AG09309 (cell line): ENCODE data around the gene NINL.

Experiments used
- DNase-seq: peaks from one replicate; pipeline ENCODE4 v3.0.0-alpha.2; 2010; ENCODE audit warnings: low read depth
- H3K4me3 ChIP-seq: 2 replicates; pipeline ENCODE4 v1.5.1; 2011; ENCODE audit warnings: mild to moderate bottlenecking, low read depth, low read length, moderate library complexity; ENCODE audit not compliant: control insufficient read depth
- CTCF ChIP-seq: IDR thresholded peaks from 2 replicates; pipeline ENCODE4 v1.5.1; 2011; ENCODE audit warnings: mild to moderate bottlenecking, low read depth, low read length, inconsistent platforms; ENCODE audit not compliant: insufficient read depth, control insufficient read depth; ENCODE audit errors: missing control alignments

The NINL gene

DNA sequence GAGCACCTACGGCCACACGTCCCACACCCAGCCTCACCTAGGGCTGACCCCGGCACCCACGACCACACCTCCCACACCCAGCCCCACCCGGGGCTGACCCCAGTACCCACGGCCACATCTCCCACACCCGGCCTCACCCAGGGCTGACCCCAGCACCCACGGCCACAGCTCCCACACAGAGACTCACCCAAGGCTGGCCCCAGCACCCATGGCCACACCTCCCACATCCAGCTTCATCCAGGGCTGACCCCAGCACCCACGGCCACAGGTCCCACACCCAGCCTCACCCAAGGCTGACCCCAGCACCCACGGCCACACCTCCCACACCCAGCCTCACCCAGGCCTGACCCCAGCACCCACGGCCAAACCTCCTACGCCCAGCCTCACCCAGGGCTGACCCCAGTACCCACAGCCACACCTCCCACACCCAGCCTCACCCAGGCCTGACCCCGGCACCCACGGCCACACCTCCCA is 36.7 kb downstream of the NINL start:
- no peak for DNase-seq
- H3K4me3 ChIP-seq = no peak overlapping the region
- TF ChIP-seq CTCF = no peak

DNA sequence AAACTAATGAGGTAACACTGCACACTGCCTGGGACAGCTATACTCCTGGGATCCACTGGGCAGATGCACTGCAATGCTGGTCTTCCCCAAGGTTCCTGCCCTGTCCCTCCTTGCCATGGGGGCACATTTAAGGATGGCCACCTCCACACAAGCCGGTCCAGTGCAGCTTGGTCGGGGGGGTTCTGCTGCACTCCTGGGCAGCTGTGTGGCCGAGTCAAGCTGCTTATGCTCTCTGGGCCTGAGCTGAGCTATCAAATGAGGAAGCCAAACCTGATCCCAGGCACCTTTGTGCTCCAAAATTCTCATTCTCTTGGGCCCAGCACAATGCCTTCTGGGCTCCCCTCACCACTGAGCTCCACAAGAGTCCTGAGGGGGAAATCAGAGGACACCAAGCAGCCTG is 37.3 kb downstream of the NINL start:
- TF ChIP-seq CTCF = no peak
- no peak for DNase-seq
- no peak overlapping the region for H3K4me3 ChIP-seq

DNA sequence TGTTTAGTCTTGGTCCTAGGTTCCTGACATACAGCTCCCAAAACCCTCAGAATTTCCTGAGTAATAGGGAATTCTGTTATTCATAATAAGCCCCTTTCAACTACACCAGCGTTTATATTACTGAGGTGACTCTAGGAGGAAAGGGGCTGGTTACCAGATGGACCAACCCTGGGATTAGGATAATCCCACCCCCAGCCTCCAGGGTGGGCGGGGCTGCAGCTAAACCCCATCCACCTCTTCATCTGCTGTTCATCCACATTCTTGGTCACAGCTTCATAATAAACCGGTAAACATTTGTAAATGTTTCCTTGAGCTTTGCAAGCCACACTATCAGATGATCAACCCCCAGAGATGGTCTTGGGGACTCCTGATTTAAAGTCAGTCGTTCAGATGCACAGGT is 38.3 kb downstream of the NINL start:
- DNase-seq = no peak
- no peak for TF ChIP-seq CTCF
- no peak overlapping the region for H3K4me3 ChIP-seq

- TF ChIP-seq CTCF = no peak
These were observed 39.3 kb downstream of the NINL start for GRCh38 chr20:25546048-25546447.

DNA sequence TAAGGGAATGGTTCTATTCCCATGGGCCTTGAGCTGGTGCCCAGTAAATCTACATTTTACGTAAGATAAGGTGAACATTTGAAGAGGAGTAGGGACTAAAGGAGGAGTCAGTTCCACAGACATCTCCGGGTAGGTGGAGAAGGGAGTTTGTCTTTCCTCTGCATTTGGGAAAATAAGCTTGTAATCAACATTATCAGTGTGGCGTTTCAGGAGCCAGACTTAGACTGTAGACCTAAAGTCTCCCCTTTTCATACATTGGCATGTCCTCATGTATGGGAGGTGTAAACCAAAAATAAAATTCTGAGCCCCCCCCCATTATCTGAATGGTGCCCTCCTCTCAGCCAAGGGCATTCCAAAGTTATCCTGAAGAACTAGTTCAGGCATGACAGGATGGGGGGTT is 40.2 kb downstream of the NINL start:
- no peak for DNase-seq
- H3K4me3 ChIP-seq = no peak overlapping the region
- no peak for TF ChIP-seq CTCF

More at GRCh38 chr20:25546048-25546447, 39.3 kb downstream of the NINL start:
- no peak overlapping the region for H3K4me3 ChIP-seq
- no peak for DNase-seq

DNA sequence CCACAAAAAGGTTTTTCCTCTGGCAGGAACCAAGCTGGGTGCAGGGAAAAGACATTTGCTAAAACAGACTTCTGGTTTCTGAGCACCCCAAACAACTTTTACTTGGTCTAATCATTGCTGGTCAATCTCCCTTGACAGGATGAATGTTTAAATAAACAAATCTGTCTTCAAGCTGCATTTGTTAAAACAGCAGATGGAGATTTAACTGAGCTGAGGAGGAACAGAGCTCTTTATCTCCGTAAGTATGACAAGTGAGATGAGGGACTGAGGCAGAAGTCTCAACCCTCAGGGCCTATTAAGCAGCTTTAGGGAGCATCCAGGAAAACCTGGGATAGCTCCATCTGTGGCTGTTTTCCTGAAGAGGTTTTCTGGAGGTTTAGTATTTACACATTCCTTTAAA is 40.6 kb downstream of the NINL start:
- no peak overlapping the region for H3K4me3 ChIP-seq
- no peak for TF ChIP-seq CTCF
- DNase-seq = no peak

- no peak overlapping the region for H3K4me3 ChIP-seq
- DNase-seq = no peak
These were observed 41.0 kb downstream of the NINL start for GRCh38 chr20:25544311-25544710.

More at GRCh38 chr20:25544311-25544710, 41.0 kb downstream of the NINL start:
- TF ChIP-seq CTCF = no peak
